Kidney epithelial cell (primary cell): Measurements from ENCODE around the gene FAM153A. TPM values are rescaled to one million over a fixed set of nuclear protein-coding genes. Genes with fewer than 3 reads are reported as not detected.
"Not testable (repeated sequence)": the region's sequence is repeated elsewhere in the genome, so short reads cannot be mapped to it uniquely, and the experiment has no call there.

Experiments used
- DNase-seq: peaks from one replicate; pipeline ENCODE4 v3.0.0-alpha.2; 2010; ENCODE audit warnings: low read depth
- H3K27me3 ChIP-seq: 2 replicates; pipeline ENCODE4 v1.6.0; 2011; ENCODE audit warnings: low read length; ENCODE audit not compliant: control insufficient read depth, insufficient read depth
- H3K36me3 ChIP-seq: 2 replicates; pipeline ENCODE4 v1.5.1; 2011; ENCODE audit warnings: low read length; ENCODE audit not compliant: control insufficient read depth, insufficient read depth
- H3K4me3 ChIP-seq: 2 replicates; pipeline ENCODE4 v1.5.1; 2011; ENCODE audit warnings: low read depth, mild to moderate bottlenecking, control low read depth, low read length
- total RNA-seq: library from RNA; depleted of rRNA; stranded (reverse); fragments of >200 nt; gene quantifications from 2 replicates; pipeline ENCODE4 v1.2.3, GENCODE V29; 2015

Gene FAM153A
- total RNA-seq, 1 donor from 2014 or later = not detected

DNA sequence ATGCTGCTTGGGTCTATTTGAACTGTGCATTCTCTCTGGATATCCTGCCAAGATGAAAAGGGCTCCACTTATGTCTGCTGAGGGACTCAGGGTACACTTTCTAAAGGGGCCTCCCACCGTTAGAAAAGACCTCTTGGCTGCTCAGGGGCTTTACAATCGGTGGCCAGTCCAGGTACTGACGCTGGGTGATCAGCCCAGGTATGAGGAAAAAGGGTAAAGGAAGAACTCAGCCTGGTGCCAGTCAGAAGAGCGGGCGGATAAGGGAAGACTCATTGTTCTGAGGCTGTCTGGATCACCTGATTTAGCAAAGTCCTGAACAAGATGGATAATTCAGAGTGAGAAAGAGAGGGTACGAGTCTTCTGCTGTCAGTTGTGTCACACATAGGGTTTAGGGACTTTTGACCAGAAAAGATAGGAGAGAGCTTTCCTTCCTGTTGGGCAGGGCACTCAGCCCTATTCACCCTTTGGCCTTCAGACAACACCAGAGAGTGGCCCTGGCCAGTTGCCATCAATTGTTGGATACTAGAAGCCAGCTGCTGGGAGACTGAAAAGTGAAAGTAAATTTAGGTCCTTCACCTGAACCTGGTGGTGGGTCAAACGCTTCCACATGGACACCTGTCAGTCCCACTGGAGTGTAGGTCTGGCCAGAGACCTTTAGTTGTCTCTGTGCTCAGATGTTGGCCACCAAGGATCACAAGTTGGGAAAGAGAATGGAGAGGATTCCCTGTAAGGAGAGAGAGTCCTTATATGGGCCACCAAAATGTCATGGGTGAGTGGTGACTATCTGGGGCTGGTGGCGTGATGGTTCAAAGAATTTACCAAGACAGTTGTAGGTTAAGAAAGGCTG is 88.8 kb downstream of the FAM153A start:
- not testable (repeated sequence) for DNase-seq, H3K36me3 ChIP-seq, H3K4me3 ChIP-seq, H3K27me3 ChIP-seq

GRCh38 chr5:177692969-177693368 is 89.7 kb downstream of the FAM153A start:
- H3K36me3 ChIP-seq, H3K27me3 ChIP-seq, DNase-seq: not testable (repeated sequence)

DNA sequence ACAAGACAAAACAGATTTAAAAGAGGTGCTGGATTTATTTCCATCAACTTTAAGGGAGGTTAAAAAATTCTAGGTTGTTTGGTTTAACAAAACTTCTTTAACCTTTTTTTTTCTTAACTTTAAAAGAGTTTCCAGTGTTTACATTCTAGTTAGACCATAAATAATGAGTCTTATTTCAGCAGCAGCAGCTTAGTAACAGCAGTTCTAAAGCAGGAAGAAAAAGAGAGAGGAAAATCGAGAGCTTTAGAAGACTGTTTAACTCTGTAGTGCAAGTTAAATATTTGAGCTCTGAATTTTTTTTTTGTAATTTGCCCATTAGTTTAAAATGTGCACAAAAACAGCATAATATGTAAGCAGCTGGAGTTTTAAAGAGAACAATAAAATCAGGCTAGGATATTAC is 90.2 kb downstream of the FAM153A start:
- not testable (repeated sequence) for DNase-seq, H3K27me3 ChIP-seq, H3K36me3 ChIP-seq, H3K4me3 ChIP-seq

More at GRCh38 chr5:177692969-177693368, 89.7 kb downstream of the FAM153A start:
- not testable (repeated sequence) for H3K4me3 ChIP-seq

DNA sequence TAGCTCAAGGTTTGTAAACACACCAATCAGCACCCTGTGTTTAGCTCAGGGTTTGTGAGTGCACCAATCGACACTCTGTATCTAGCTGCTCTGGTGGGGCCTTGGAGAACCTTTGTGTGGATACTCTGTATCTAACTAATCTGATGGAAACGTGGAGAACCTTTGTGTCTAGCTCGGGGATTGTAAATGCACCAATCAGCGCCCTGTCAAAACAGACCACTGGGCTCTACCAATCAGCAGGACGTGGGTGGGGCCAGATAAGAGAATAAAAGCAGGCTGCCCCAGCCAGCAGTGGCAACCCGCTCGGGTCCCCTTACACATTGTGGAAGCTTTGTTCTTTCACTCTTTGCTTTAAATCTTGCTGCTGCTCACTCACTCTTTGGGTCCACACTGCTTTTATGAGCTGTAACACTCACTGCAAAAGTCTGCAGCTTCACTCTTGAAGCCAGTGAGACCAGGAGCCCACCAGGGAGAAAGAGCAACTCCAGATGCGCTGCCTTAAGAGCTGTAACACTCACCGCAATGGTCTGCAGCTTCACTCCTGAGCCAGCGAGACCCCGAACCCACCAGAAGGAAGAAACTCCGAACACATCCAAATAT is 93.6 kb downstream of the FAM153A start:
- DNase-seq, H3K27me3 ChIP-seq, H3K4me3 ChIP-seq, H3K36me3 ChIP-seq: not testable (repeated sequence)

DNA sequence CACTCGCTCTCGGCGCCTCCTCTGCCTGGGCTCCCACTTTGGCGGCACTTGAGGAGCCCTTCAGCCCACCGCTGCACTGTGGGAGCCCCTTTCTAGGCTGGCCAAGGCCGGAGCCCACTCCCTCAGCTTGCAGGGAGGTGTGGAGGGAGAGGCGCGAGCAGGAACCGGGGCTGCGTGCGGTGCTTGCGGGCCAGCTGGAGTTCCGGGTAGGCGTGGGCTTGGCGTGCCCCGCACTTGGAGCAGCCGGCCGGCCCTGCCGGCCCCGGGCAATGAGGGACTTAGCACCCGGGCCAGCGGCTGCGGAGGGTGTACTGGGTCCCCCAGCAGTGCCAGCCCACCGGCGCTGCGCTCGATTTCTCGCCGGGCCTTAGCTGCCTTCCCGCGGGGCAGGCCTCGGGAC is 94.6 kb downstream of the FAM153A start:
- H3K36me3 ChIP-seq = not testable (repeated sequence)

GRCh38 chr5:177681920-177682319 is 100.8 kb downstream of the FAM153A start:
- DNase-seq, H3K36me3 ChIP-seq, H3K4me3 ChIP-seq, H3K27me3 ChIP-seq: not testable (repeated sequence)

More for the DNA sequence above, 94.6 kb downstream of the FAM153A start:
- not testable (repeated sequence) for H3K27me3 ChIP-seq, H3K4me3 ChIP-seq, DNase-seq

Other genes starting within 250 kb of the FAM153A start
- gene FAM193B, start 228.3 kb downstream of the FAM153A start, total RNA-seq = 21.9 and 29.5 TPM in 2 replicates
- gene TMED9, start 190.7 kb downstream of the FAM153A start, total RNA-seq = 163 and 175 TPM in 2 replicates
- 40.7 and 46.5 TPM in 2 replicates for gene B4GALT7, start 182.8 kb downstream of the FAM153A start, total RNA-seq
- gene PROP1, start 213.3 kb upstream of the FAM153A start, total RNA-seq = not detected in 2 replicates